GM12878 (cell line): ENCODE measurements around the gene SHISA3. TPM values are rescaled to one million over a fixed set of nuclear protein-coding genes. Genes with fewer than 3 reads are reported as not detected.

Experiments
- ATAC-seq: fragments of 200-7000 bp; cut with Tn5 transposase; 3 replicates; pipeline ENCODE4 v1.9.1; 2020; ENCODE audit warnings: mild to moderate bottlenecking, moderate library complexity
- BruUV-seq: library from RNA; stranded (reverse); fragments of 400-500 nt; replicated peaks from 2 replicates; lab custom pipeline; 2021; lab: Mats Ljungman, UMichigan
- CTCF ChIA-PET: fragments of 300-600 bp; sonication (Branson Sonifier 250); formaldehyde crosslinking; extraction: SDS; loops from one replicate; lab custom pipeline; 2021; ENCODE audit warnings: inconsistent platforms; lab: Yijun Ruan, JAX
- POLR2A ChIA-PET: fragments of 350-600 bp; formaldehyde crosslinking; extraction: SDS; loops from one replicate; lab custom pipeline; 2021; ENCODE audit warnings: inconsistent platforms; lab: Charles Lee
- RAD21 ChIA-PET: fragments of 300-600 bp; sonication (Branson Sonifier 250); formaldehyde crosslinking; loops from one replicate; lab custom pipeline; 2023; ENCODE audit warnings: antibody characterized with exemption; ENCODE audit not compliant: unreplicated experiment; lab: Charles Lee
- SMC1A ChIA-PET: fragments of 300-600 bp; sonication (Branson Sonifier 250); formaldehyde crosslinking; loops from one replicate; lab custom pipeline; 2023; ENCODE audit not compliant: unreplicated experiment, uncharacterized antibody; lab: Charles Lee
- DNase-seq: peaks from one replicate; pipeline ENCODE4 v3.0.0-alpha.2; 2011; ENCODE audit warnings: low read depth, low spot score
- FAIRE-seq: peaks from 3 replicates; lab custom pipeline; 2011; peaks lifted over from hg19 to GRCh38; lab: Jason Lieb, UNC
- H2AFZ ChIP-seq: 2 replicates; pipeline ENCODE4 v1.6.0; 2011; ENCODE audit warnings: low read depth, low read length, control low read depth; ENCODE audit not compliant: control insufficient read depth
- H3K27ac ChIP-seq: 2 replicates; pipeline ENCODE4 v1.5.1; 2011; ENCODE audit warnings: control low read depth; ENCODE audit not compliant: control insufficient read depth, insufficient read depth
- H3K27me3 ChIP-seq, 2 experiments: replicated peaks in 1 of 2; 2 replicates each; pipeline versions ENCODE4 v1.6.0 to v1.6.1; 2011; ENCODE audit warnings: low read length in 1 of 2; ENCODE audit not compliant: control insufficient read depth in 2 of 2, insufficient read depth in 2 of 2
- H3K36me3 ChIP-seq, 2 experiments: 2 replicates each; pipeline ENCODE4 v1.5.1; 2011; ENCODE audit warnings: low read length in 1 of 2; ENCODE audit not compliant: control insufficient read depth in 2 of 2, insufficient read depth in 2 of 2
- H3K4me1 ChIP-seq: 2 replicates; pipeline ENCODE4 v1.6.1; 2011; ENCODE audit warnings: mild to moderate bottlenecking, low read length, moderate library complexity, mixed read lengths; ENCODE audit not compliant: control insufficient read depth, insufficient read depth
- H3K4me2 ChIP-seq: 2 replicates; pipeline ENCODE4 v1.6.0; 2011; ENCODE audit warnings: control low read depth; ENCODE audit not compliant: control insufficient read depth, insufficient read depth
- H3K4me3 ChIP-seq: fragments of 200-600 bp; sonication (generic); 2 replicates; pipeline ENCODE4 v1.5.1; 2016
- H3K79me2 ChIP-seq: 2 replicates; pipeline ENCODE4 v1.6.0; 2011; ENCODE audit warnings: low read length; ENCODE audit not compliant: control insufficient read depth, insufficient read depth
- H3K9ac ChIP-seq: 2 replicates; pipeline ENCODE4 v1.8.0; 2011; ENCODE audit warnings: low read length, control low read depth, mixed read lengths; ENCODE audit not compliant: control insufficient read depth, insufficient read depth
- H3K9me3 ChIP-seq: replicated peaks from 3 replicates; pipeline ENCODE4 v1.5.1; 2011; ENCODE audit warnings: mild to moderate bottlenecking, low read length; ENCODE audit not compliant: control insufficient read depth, insufficient read depth
- H4K20me1 ChIP-seq: 2 replicates; pipeline ENCODE4 v1.6.0; 2011; ENCODE audit not compliant: control insufficient read depth, insufficient read depth
- BHLHE40 ChIP-seq, 2 experiments: fragments of 450-650 bp in 1 of 2; IDR thresholded peaks; 2 replicates each; pipeline ENCODE4 v1.6.1; 2011 to 2017; ENCODE audit warnings: low read depth in 2 of 2, borderline replicate concordance in 1 of 2, improper control_type of control experiment in 1 of 2, low read length in 1 of 2, mild to moderate bottlenecking in 1 of 2
- BMI1 ChIP-seq: fragments of 450-650 bp; IDR thresholded peaks from 2 replicates; pipeline ENCODE4 v1.6.1; 2016; ENCODE audit warnings: mild to moderate bottlenecking, moderate library complexity, borderline replicate concordance
- CEBPB ChIP-seq, 2 experiments: fragments of 150-350 bp in 1 of 2; IDR thresholded peaks; 2 replicates each; pipeline ENCODE4 v1.6.1; 2012 to 2014; ENCODE audit warnings: low read depth in 2 of 2, low read length in 2 of 2, borderline replicate concordance in 1 of 2, inconsistent platforms in 1 of 2
- CHD1 ChIP-seq: IDR thresholded peaks from 2 replicates; pipeline ENCODE4 v1.6.1; 2012; ENCODE audit warnings: low read depth, low read length, improper control_type of control experiment
- EP300 ChIP-seq, 2 experiments: fragments of 150-350 bp in 1 of 2; IDR thresholded peaks; 2 replicates each; pipeline ENCODE4 v1.6.1; 2011 to 2012; ENCODE audit warnings: low read depth in 2 of 2, low read length in 2 of 2, borderline replicate concordance in 1 of 2, improper control_type of control experiment in 1 of 2, inconsistent platforms in 1 of 2; ENCODE audit not compliant: control insufficient read depth in 1 of 2
- GATAD2B ChIP-seq: fragments of 450-650 bp; conservative IDR thresholded peaks from 2 replicates; pipeline ENCODE4 v1.6.1; 2017; ENCODE audit warnings: low read depth, mild to moderate bottlenecking, moderate library complexity
- HSF1 ChIP-seq: fragments of 150-350 bp; IDR thresholded peaks from 2 replicates; pipeline ENCODE4 v1.6.1; 2014; ENCODE audit warnings: mild to moderate bottlenecking, low read depth, low read length
- MTA2 ChIP-seq: fragments of 450-650 bp; IDR thresholded peaks from 2 replicates; pipeline ENCODE4 v1.6.1; 2016; ENCODE audit warnings: low read depth, mild to moderate bottlenecking, moderate library complexity
- NR2F1 ChIP-seq: fragments of 450-650 bp; conservative IDR thresholded peaks from 2 replicates; pipeline ENCODE4 v1.6.1; 2017; ENCODE audit warnings: mild to moderate bottlenecking
- SMC3 ChIP-seq: IDR thresholded peaks from 2 replicates; pipeline ENCODE4 v1.6.1; 2011; ENCODE audit warnings: low read length, improper control_type of control experiment, borderline replicate concordance
- SRF ChIP-seq, 2 experiments: IDR thresholded peaks; 2 replicates each; pipeline ENCODE4 v1.6.1; 2011; ENCODE audit warnings: low read depth in 2 of 2, low read length in 2 of 2, mild to moderate bottlenecking in 1 of 2, moderate library complexity in 1 of 2
- STAT3 ChIP-seq: IDR thresholded peaks from 2 replicates; pipeline ENCODE4 v1.6.1; 2011; ENCODE audit warnings: low read depth, low read length, improper control_type of control experiment
- TCF12 ChIP-seq: IDR thresholded peaks from 2 replicates; pipeline ENCODE4 v1.6.1; 2011; ENCODE audit warnings: low read depth, mild to moderate bottlenecking, low read length
- ZBTB40 ChIP-seq: fragments of 450-650 bp; IDR thresholded peaks from 2 replicates; pipeline ENCODE4 v1.6.1; 2016; ENCODE audit warnings: mild to moderate bottlenecking, moderate library complexity, borderline replicate concordance
- ZSCAN29 ChIP-seq: fragments of 450-650 bp; IDR thresholded peaks from 2 replicates; pipeline ENCODE4 v1.6.1; 2017; ENCODE audit warnings: mild to moderate bottlenecking, moderate library complexity
- in situ Hi-C: fragments of 300-500 bp; cut with MboI; formaldehyde crosslinking; loops from 9 replicates; pipeline ENCODE4 v1.14.3; 2018; ENCODE audit warnings: mixed read lengths
- intact Hi-C: fragments of 100-400 bp; cut with micrococcal nuclease; formaldehyde crosslinking; loops from one replicate; pipeline ENCODE4 v1.14.2; 2022; ENCODE audit not compliant: unreplicated experiment
- polyA plus RNA-seq, 11 experiments: library from polyadenylated mRNA; depleted of rRNA in 4 of 11; unstranded in 6 of 11; stranded (reverse) in 5 of 11; fragments of >200 nt; fragmentation: Nextera tagmentation in 4 of 11; fragmentation: Illumina TruSeq in 1 of 11; extraction: Ambion mirVana in 4 of 11; extraction: Trizol in 1 of 11; gene quantifications; 1 replicate in 1 of 11; 2 replicates in 10 of 11; pipeline versions ENCODE4 v1.2.1 to v1.2.3, GENCODE V29; 2011 to 2016; ENCODE audit warnings: inconsistent platforms in 2 of 11, missing spikeins in 2 of 11, low read depth in 1 of 11
- total RNA-seq, 4 experiments: library from RNA; depleted of rRNA in 3 of 4; stranded (reverse); fragments of >200 nt in 3 of 4; fragmentation: Illumina TruSeq in 1 of 4; extraction: Trizol in 1 of 4; gene quantifications; 2 replicates each; pipeline versions ENCODE4 v1.2.1 to v1.2.3, GENCODE V29; 2013 to 2021

The SHISA3 gene
- total and polyA plus RNA-seq, 10 of the 15 experiments (the other 5 are each of a cell fraction or from before 2014, with no cell fraction given): 0.03 to 7.2 (median 4.4) TPM

DNA sequence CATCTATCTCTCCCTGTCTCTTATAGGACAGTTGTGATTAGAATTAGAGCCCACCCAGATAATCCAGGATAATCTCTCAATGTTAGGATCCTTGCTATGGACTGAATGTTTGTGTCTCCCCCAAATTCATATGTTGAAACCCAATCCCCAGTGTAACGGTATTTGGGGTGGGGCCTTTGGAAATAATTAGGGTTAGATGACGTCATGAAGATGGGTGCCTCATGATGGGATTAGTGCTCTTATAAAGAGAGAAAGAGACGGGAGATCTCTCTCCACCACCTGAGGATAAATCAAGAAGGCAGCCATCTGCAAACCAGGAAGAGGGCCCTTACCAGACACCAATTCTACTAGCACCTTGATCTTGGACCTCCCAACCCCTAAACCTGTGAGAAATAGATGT, 33.7 kb upstream of the SHISA3 start (continued):
- no peak for TF ChIP-seq HSF1
- no peak for TF ChIP-seq ZSCAN29

GRCh38 chr4:42364266-42365053, 32.8 kb upstream of the SHISA3 start:
- ChIA-PET POLR2A (no interaction called here), RAD21 (no interaction called here)

More at GRCh38 chr4:42364266-42365053, 32.8 kb upstream of the SHISA3 start:
- DNase-seq: no peak
- H3K4me3 ChIP-seq: no peak overlapping the region
- intact Hi-C loops: no loop called here
- TF ChIP-seq GATAD2B: no peak
- no peak for TF ChIP-seq EP300 (IDR thresholded peaks at IDR 0.05; ENCODE audit: borderline replicate concordance in 1 of 2, control insufficient read depth in 1 of 2, low read depth in 2 of 2, low read length in 2 of 2)
- no peak for TF ChIP-seq CHD1
- no peak for TF ChIP-seq ZBTB40
- TF ChIP-seq BMI1: no peak
- TF ChIP-seq TCF12: no peak
- no peak for TF ChIP-seq SRF (IDR thresholded peaks at IDR 0.05; ENCODE audit: low read depth in 2 of 2, low read length in 2 of 2)
- TF ChIP-seq MTA2: no peak
- TF ChIP-seq STAT3: no peak
- TF ChIP-seq BHLHE40 (IDR thresholded peaks at IDR 0.05; ENCODE audit: borderline replicate concordance in 1 of 2, low read depth in 2 of 2, low read length in 1 of 2): no peak
- no peak for TF ChIP-seq CEBPB (IDR thresholded peaks at IDR 0.05; ENCODE audit: borderline replicate concordance in 1 of 2, low read depth in 2 of 2, low read length in 2 of 2)
- no peak for TF ChIP-seq NR2F1
- no peak for TF ChIP-seq SMC3
- TF ChIP-seq, all 136 proteins: peak for 0
- H3K27ac ChIP-seq: no peak overlapping the region
- no peak overlapping the region for H3K4me2 ChIP-seq
- H4K20me1 ChIP-seq: no peaks in the 10 kb centered on the region
- no peaks in the 10 kb centered on the region for H3K79me2 ChIP-seq
- H2AFZ ChIP-seq: no peak overlapping the region
- H3K36me3 ChIP-seq: no peaks in the 10 kb centered on the region
- no peak overlapping the region for H3K9ac ChIP-seq
- no peak for ATAC-seq
- SMC1A ChIA-PET: no interaction called here
- in situ Hi-C loops: no loop called here
- no TSS peak for BruUV-seq
- FAIRE-seq: no peak
- CTCF ChIA-PET: no interaction called here
- no peaks in the 10 kb centered on the region for H3K9me3 ChIP-seq
- no peaks in the 10 kb centered on the region for H3K27me3 ChIP-seq
- H3K4me1 ChIP-seq: no peaks in the 10 kb centered on the region
